ENCODE data around the gene SCRN1.

- TF ChIP-seq CTCF (conservative IDR thresholded peaks at IDR 0.05; ENCODE audit: low read depth in 2 of 2), result no peak
- TF ChIP-seq ZNF114 (CRISPR knock-in tag; IDR thresholded peaks at IDR 0.05), result no peak
- TF ChIP-seq EZH2phosphoT487 (IDR thresholded peaks at IDR 0.05; ENCODE audit: unreplicated experiment), result no peak
- TF ChIP-seq CREB1 (CRISPR knock-in tag; IDR thresholded peaks at IDR 0.05; ENCODE audit: low read depth), result no peak
- TF ChIP-seq POLR2AphosphoS5 (IDR thresholded peaks at IDR 0.05; ENCODE audit: low read depth), result no peak
Observed at GRCh38 chr7:29958667-29959358, 30.8 kb downstream of the SCRN1 start.

All from GM23338 (cell line).